Neutrophil (primary cell): ENCODE data around the gene FBXW7.

Experiments used
- H3K27ac ChIP-seq: fragments of 200-600 bp; sonication (generic); 2 replicates; pipeline ENCODE4 v1.5.1; 2016; ENCODE audit warnings: mild to moderate bottlenecking, moderate library complexity
- H3K27me3 ChIP-seq: fragments of 200-600 bp; sonication (generic); 2 replicates; pipeline ENCODE4 v1.6.0; 2016; ENCODE audit warnings: mild to moderate bottlenecking
- H3K36me3 ChIP-seq: fragments of 200-600 bp; sonication (generic); 2 replicates; pipeline ENCODE4 v1.5.1; 2017
- H3K4me1 ChIP-seq, 2 experiments: fragments of 200-600 bp in 1 of 2; sonication (generic) in 1 of 2; 1 replicate in 1 of 2; 2 replicates in 1 of 2; pipeline versions ENCODE4 v1.5.1 to v1.6.1; 2013 to 2016; ENCODE audit warnings: low read depth in 1 of 2, low read length in 1 of 2, mild to moderate bottlenecking in 1 of 2, moderate library complexity in 1 of 2; ENCODE audit not compliant: control insufficient read depth in 1 of 2, insufficient read depth in 1 of 2
- H3K4me3 ChIP-seq, 2 experiments: fragments of 200-600 bp in 1 of 2; sonication (generic) in 1 of 2; 1 replicate in 1 of 2; 2 replicates in 1 of 2; pipeline ENCODE4 v1.5.1; 2013 to 2016; ENCODE audit warnings: low read depth in 1 of 2, low read length in 1 of 2, mild to moderate bottlenecking in 1 of 2, moderate library complexity in 1 of 2
- H3K9me3 ChIP-seq: fragments of 200-600 bp; sonication (generic); 2 replicates; pipeline ENCODE4 v1.5.1; 2016
- CTCF ChIP-seq: fragments of 200-600 bp; sonication (generic); IDR thresholded peaks from 2 replicates; pipeline ENCODE4 v1.5.1; 2016; ENCODE audit warnings: antibody characterized with exemption

The FBXW7 gene

DNA sequence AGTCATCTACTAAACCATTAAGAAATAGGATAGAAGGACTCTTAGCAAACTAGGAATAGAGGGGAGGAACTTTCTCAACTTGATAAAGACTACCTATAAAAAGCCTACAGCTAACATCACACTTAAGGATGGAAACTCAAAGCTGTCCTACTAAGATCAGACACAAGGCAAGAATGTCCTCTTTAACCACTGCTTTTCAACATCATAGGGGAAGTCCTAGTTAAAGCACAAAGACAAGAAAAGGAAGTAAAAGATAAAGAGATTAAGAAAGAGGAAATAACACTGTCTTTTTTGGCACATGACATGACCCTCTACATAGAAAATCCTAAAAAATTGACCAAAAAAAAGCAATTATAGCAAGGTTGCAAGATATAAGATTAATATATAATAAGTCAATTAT is 136.6 kb downstream of the FBXW7 start:
- Histone ChIP-seq H3K27me3 (no peaks in the 10 kb centered on the region), H3K9me3 (no peaks in the 10 kb centered on the region), H3K4me1 (peaks cover 20 to 23% of the 10 kb centered on the region in 2 experiments), H3K27ac (peak overlapping the region; percentile 68), H3K36me3 (no peaks in the 10 kb centered on the region), H3K4me3 (no peak overlapping the region)
- TF ChIP-seq CTCF = no peak

DNA sequence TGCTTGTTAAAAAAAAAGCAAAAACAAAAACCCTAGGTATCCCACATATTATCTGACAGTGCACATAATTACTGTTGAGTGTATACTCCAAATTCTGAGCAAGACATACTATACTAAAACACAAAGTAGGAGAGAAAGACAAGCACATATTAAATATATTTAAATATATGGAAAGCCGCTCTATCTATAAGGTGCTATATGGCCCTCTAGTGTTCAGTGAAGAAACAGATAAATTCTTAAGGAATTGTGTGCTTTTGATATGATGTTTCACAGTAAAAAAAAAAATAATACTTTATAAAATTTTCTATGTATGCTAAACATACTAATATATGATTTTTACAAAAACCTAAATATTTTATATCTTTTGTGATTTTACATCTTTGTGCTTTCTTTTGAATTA is 137.8 kb downstream of the FBXW7 start:
- Histone ChIP-seq H3K9me3 (no peaks in the 10 kb centered on the region), H3K36me3 (no peaks in the 10 kb centered on the region), H3K27me3 (no peaks in the 10 kb centered on the region), H3K4me3 (no peak overlapping the region), H3K27ac (no peak overlapping the region), H3K4me1 (peaks cover 20 to 23% of the 10 kb centered on the region in 2 experiments)
- no peak for TF ChIP-seq CTCF

- H3K27ac ChIP-seq = no peak overlapping the region
- H3K27me3 ChIP-seq = no peaks in the 10 kb centered on the region
- peaks cover 18 to 23% of the 10 kb centered on the region in 2 experiments for H3K4me1 ChIP-seq
- H3K36me3 ChIP-seq = no peaks in the 10 kb centered on the region
- no peaks in the 10 kb centered on the region for H3K9me3 ChIP-seq
- TF ChIP-seq CTCF = no peak
- no peak overlapping the region for H3K4me3 ChIP-seq
These were observed 141.1 kb downstream of the FBXW7 start for GRCh38 chr4:152394791-152395190.

DNA sequence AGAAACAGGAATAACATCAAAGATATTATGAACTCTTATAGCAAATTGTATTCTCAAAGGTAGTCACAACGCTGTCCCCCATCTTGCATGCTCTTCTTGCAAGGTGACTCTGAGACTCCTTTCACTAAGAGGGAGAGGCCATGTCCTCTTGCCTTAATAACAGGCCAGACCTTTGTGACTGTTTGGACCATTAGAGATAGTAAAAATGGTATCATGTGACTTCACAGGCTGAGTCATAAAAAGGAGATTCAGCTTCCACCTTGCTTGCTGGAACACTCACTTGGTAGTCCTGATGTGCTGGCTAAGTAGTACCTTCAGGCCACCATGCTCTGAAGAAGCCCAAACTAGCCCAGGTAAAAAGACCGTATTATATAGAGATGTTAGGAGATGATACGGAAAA is 143.8 kb downstream of the FBXW7 start:
- no peak for TF ChIP-seq CTCF
- no peak overlapping the region for H3K4me3 ChIP-seq
- H3K4me1 ChIP-seq = peaks cover 6 to 11% of the 10 kb centered on the region in 2 experiments
- no peaks in the 10 kb centered on the region for H3K9me3 ChIP-seq
- no peaks in the 10 kb centered on the region for H3K36me3 ChIP-seq
- H3K27ac ChIP-seq = no peak overlapping the region
- no peaks in the 10 kb centered on the region for H3K27me3 ChIP-seq

DNA sequence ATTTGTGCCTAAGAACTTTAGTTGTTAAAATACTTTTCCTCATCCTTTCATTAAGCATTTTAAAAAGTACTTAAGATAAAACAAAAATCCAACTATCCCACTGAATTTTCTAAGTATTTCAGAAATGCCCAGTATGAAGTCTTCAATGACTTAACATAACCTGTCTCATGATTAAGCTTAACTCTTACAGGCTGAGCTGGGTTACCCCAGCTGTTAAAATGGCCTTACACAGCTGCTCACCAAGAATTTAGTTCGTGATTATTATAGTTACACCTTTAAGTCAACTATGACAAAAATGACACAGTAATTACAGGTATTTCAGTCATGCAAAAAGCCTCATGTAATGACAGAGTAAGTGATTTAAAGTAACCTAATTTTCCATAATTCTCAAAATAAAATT is 145.7 kb downstream of the FBXW7 start:
- Histone ChIP-seq H3K4me3 (no peak overlapping the region), H3K36me3 (no peaks in the 10 kb centered on the region), H3K4me1 (peaks cover 6 to 8% of the 10 kb centered on the region in 2 experiments), H3K27ac (no peak overlapping the region), H3K27me3 (no peaks in the 10 kb centered on the region), H3K9me3 (no peaks in the 10 kb centered on the region)
- TF ChIP-seq CTCF = no peak

GRCh38 chr4:152389359-152389758 is 146.5 kb downstream of the FBXW7 start:
- Histone ChIP-seq H3K27me3 (no peaks in the 10 kb centered on the region), H3K4me3 (no peak overlapping the region), H3K9me3 (no peaks in the 10 kb centered on the region), H3K36me3 (no peaks in the 10 kb centered on the region), H3K4me1 (no peaks in the 10 kb centered on the region), H3K27ac (no peak overlapping the region)
- TF ChIP-seq CTCF = no peak
